Activated naive CD8-positive, alpha-beta T cell treated with anti-CD3 and anti-CD28 coated beads, Interleukin-2, amount 10 ng/mL, durations not matched to agents 7 days and 5 days (primary cell): ENCODE results near the gene GNA12. TPM values are rescaled to one million over a fixed set of nuclear protein-coding genes. Genes with fewer than 3 reads are reported as not detected.
A peak's percentile ranks its signal among the peaks of the same experiment; 100 is the strongest.

Experiments used
- ATAC-seq: fragments of 150-1000 bp; cut with Tn5 transposase; one replicate; pipeline ENCODE4 v1.10.0; 2021; ENCODE audit warnings: low read depth, moderate library complexity
- POLR2A ChIA-PET: fragments of 350-600 bp; sonication (Branson Sonifier 250); formaldehyde crosslinking; loops from one replicate; lab custom pipeline; 2021; ENCODE audit warnings: antibody characterized with exemption; lab: Charles Lee
- DNase-seq: peaks from one replicate; pipeline ENCODE4 v3.0.0; 2021
- H3K27ac Mint-ChIP-seq: one replicate; pipeline ENCODE4 v1.8.0; 2022; ENCODE audit warnings: mild to moderate bottlenecking, mixed read lengths
- H3K27me3 Mint-ChIP-seq: one replicate; pipeline ENCODE4 v1.8.0; 2022; ENCODE audit warnings: mild to moderate bottlenecking, moderate library complexity, mixed read lengths
- H3K36me3 Mint-ChIP-seq: one replicate; pipeline ENCODE4 v1.8.0; 2021; ENCODE audit warnings: mild to moderate bottlenecking, mixed read lengths
- H3K4me1 Mint-ChIP-seq: one replicate; pipeline ENCODE4 v1.8.0; 2021; ENCODE audit warnings: mixed read lengths
- H3K4me3 Mint-ChIP-seq: one replicate; pipeline ENCODE4 v1.8.0; 2022; ENCODE audit warnings: mild to moderate bottlenecking, moderate library complexity, mixed read lengths
- H3K9me3 Mint-ChIP-seq: one replicate; pipeline ENCODE4 v1.8.0; 2021; ENCODE audit warnings: mixed read lengths
- total RNA-seq, 2 experiments: library from RNA; stranded (reverse); gene quantifications; one replicate each; pipeline ENCODE4 v1.2.3, GENCODE V29; 2021

GNA12 gene, protein sequence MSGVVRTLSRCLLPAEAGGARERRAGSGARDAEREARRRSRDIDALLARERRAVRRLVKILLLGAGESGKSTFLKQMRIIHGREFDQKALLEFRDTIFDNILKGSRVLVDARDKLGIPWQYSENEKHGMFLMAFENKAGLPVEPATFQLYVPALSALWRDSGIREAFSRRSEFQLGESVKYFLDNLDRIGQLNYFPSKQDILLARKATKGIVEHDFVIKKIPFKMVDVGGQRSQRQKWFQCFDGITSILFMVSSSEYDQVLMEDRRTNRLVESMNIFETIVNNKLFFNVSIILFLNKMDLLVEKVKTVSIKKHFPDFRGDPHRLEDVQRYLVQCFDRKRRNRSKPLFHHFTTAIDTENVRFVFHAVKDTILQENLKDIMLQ
- 10 to 100 TPM; 14.5 to 17.4 TPM for total RNA-seq

GRCh38 chr7:2844153-2845033 lies at the start of gene GNA12:
TSS of gene GNA12 (minus strand) at chr7:2844308. CDS start at chr7:2844161, 147 bp downstream.
- DNase-seq (peak; percentile 99), ATAC-seq (peak; percentile 96)
- peak within 1 kb of the TSS; percentile 54 for H3K27ac Mint-ChIP-seq
- POLR2A ChIA-PET = interaction anchor here (0.6 kb wide), 1 partner anchor 55 kb away, joined by 6 read pairs; no protein-coding TSS in a partner anchor
- H3K4me3 Mint-ChIP-seq = peak within 1 kb of the TSS; percentile 84
- H3K9me3 Mint-ChIP-seq = no peaks in the 10 kb centered on the region
- H3K4me1 Mint-ChIP-seq = peaks cover 16% of the 10 kb centered on the region
- H3K36me3 Mint-ChIP-seq = no peaks in the 10 kb centered on the region
- peaks cover 2% of the 10 kb centered on the region for H3K27me3 Mint-ChIP-seq

DNA sequence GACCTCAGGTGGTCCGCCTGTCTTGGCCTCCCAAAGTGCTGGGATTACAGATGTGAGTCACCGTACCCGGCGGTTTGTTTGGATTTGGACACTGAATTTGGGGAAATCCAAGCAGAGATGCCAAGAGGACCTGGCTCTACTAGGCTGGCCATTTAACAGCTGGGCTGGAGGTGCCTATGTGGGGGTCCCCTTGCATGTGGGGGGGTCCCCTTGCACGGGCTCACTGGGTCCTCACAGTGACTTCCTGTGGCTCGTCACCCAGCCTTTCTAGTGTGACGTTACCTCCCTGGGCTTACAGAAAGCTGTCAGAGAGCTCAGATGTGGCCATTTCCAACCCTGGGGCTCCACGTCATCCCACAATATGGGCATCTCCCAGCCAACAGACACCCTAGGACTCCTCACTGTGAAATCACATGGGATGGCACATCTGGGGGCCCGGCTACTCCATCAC lies 49.3 kb upstream of the GNA12 start:
- POLR2A ChIA-PET = interaction anchor here (0.6 to 1.0 kb wide), 6 partner anchors 9 to 167 kb away, joined by 3 to 4 read pairs (median 3); no protein-coding TSS in a partner anchor
- DNase-seq (peak; percentile 50), ATAC-seq (peak; percentile 58)
- Mint-ChIP-seq H3K9me3 (no peaks in the 10 kb centered on the region), H3K4me3 (peak overlapping the region; percentile 84), H3K36me3 (no peaks in the 10 kb centered on the region), H3K4me1 (peaks cover 13% of the 10 kb centered on the region), H3K27ac (peak overlapping the region; percentile 92), H3K27me3 (peaks cover 3% of the 10 kb centered on the region)

- ATAC-seq (no peak), DNase-seq (no peak)
- Mint-ChIP-seq H3K4me3 (no peak overlapping the region), H3K36me3 (no peaks in the 10 kb centered on the region), H3K27me3 (peaks cover 3% of the 10 kb centered on the region), H3K9me3 (no peaks in the 10 kb centered on the region), H3K27ac (peak overlapping the region; percentile 84), H3K4me1 (peaks cover 13% of the 10 kb centered on the region)
- POLR2A ChIA-PET = no interaction called here
These were observed 48.4 kb upstream of the GNA12 start for GRCh38 chr7:2892549-2892948.

GRCh38 chr7:2887816-2888215 lies 43.7 kb upstream of the GNA12 start:
- Mint-ChIP-seq H3K9me3 (no peaks in the 10 kb centered on the region), H3K4me3 (no peak overlapping the region)
- POLR2A ChIA-PET = interaction anchor here (0.5 to 0.6 kb wide), 3 partner anchors 11 to 175 kb away, joined by 3 read pairs; no protein-coding TSS in a partner anchor

DNA sequence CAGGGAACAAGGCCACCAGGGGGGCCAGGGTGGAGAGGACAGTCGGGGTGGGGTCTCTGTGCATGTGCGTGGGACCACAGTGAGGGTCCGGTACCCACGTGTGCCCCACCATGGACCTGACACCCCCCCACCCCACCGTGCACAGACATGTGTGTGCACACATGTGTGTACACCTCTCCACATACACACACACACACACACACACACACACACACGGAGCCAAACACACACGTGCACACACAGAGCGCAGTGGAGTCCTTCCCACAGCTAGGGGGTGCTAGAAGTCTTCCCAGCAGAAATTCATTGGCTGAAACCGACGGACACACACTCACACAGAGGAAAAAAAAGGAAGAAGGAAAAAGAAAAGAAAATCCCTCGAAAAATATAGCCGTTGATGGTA lies 42.8 kb upstream of the GNA12 start:
- Mint-ChIP-seq H3K4me3 (no peak overlapping the region), H3K27me3 (peaks cover 3% of the 10 kb centered on the region), H3K4me1 (peaks cover 3% of the 10 kb centered on the region), H3K36me3 (no peaks in the 10 kb centered on the region), H3K9me3 (no peaks in the 10 kb centered on the region), H3K27ac (no peak overlapping the region)
- DNase-seq (peak; percentile 53), ATAC-seq (peak; percentile 78)
- POLR2A ChIA-PET = interaction anchor here (0.6 kb wide), 1 partner anchor 182 kb away, joined by 3 read pairs; no protein-coding TSS in a partner anchor

More at GRCh38 chr7:2887816-2888215, 43.7 kb upstream of the GNA12 start:
- DNase-seq (no peak), ATAC-seq (no peak)
- H3K4me1 Mint-ChIP-seq = peaks cover 7% of the 10 kb centered on the region
- H3K27me3 Mint-ChIP-seq = peaks cover 3% of the 10 kb centered on the region
- H3K36me3 Mint-ChIP-seq = no peaks in the 10 kb centered on the region
- no peak overlapping the region for H3K27ac Mint-ChIP-seq

DNA sequence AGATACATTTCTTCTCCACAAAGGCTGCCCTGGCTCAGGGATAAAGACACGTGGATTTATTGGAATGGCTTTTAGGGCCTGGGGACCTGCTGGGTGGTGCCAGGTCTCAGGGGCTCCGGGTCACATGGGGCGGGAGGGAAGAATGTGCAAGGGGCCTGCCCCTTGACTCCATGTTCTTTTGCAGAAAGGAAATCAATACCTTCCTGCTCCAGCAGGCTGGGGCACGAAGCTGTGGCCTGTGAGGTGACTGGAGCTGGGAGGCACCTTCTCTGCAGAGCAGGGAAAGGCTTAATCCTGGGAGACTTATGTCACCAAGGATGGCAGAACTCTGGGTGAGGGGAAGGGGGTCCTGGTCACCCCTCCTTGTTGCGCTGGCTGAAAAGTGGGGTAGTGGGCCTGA lies 42.3 kb upstream of the GNA12 start:
- ATAC-seq = no peak
- H3K4me1 Mint-ChIP-seq = peaks cover 3% of the 10 kb centered on the region
- H3K4me3 Mint-ChIP-seq = no peak overlapping the region
- peaks cover 3% of the 10 kb centered on the region for H3K27me3 Mint-ChIP-seq
- H3K27ac Mint-ChIP-seq = no peak overlapping the region
- POLR2A ChIA-PET = no interaction called here
- no peaks in the 10 kb centered on the region for H3K9me3 Mint-ChIP-seq
- no peaks in the 10 kb centered on the region for H3K36me3 Mint-ChIP-seq
- no peak for DNase-seq

DNA sequence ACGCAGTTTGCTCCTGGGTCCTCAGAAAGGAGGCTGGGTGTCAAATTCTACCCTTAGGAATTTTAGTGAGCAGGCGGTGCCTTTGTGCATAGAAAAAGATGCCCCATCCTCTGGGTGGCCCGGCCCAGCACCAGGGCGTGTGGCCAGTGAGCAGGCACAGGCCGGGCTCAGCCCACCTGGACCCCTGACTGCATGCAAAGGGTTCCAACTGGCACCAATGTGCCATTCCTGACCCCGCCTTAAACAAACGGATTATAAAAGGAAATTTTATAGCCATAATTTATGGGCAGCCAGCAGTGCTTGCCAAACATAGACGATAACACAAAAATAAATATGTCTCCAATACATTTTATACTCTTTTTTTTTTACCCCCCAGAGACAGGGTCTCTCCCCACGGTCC lies 40.1 kb upstream of the GNA12 start:
- POLR2A ChIA-PET = no interaction called here
- H3K4me1 Mint-ChIP-seq = peaks cover 12% of the 10 kb centered on the region
- ATAC-seq = no peak
- no peak for DNase-seq
- H3K4me3 Mint-ChIP-seq = no peak overlapping the region
- no peaks in the 10 kb centered on the region for H3K9me3 Mint-ChIP-seq
- H3K27ac Mint-ChIP-seq = no peak overlapping the region
- H3K27me3 Mint-ChIP-seq = no peaks in the 10 kb centered on the region
- no peaks in the 10 kb centered on the region for H3K36me3 Mint-ChIP-seq

DNA sequence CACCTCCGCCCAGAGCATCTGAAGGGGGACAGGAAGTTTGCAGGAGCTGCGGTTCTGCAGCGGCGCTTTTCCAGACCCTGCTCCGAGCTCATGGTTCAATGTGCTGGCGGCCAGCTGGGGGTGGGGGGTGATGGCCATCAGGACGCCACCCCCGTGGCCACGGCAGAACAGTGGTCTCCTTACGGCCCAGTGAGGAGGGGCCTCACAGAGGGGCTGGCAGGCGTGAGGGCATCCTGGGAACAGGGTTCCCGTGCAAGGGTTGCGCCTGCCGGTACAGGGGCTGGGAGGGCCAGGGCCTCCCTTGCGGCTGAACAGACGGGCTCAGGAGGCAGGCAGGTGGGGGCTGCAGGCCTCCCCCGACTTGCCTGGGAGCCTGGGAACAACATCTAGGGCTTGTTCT lies 39.0 kb upstream of the GNA12 start:
- Mint-ChIP-seq H3K9me3 (no peaks in the 10 kb centered on the region), H3K36me3 (no peaks in the 10 kb centered on the region), H3K4me3 (no peak overlapping the region), H3K27ac (no peak overlapping the region), H3K27me3 (peaks cover 1% of the 10 kb centered on the region), H3K4me1 (peaks cover 22% of the 10 kb centered on the region)
- ATAC-seq = no peak
- POLR2A ChIA-PET = no interaction called here
- DNase-seq = no peak

DNA sequence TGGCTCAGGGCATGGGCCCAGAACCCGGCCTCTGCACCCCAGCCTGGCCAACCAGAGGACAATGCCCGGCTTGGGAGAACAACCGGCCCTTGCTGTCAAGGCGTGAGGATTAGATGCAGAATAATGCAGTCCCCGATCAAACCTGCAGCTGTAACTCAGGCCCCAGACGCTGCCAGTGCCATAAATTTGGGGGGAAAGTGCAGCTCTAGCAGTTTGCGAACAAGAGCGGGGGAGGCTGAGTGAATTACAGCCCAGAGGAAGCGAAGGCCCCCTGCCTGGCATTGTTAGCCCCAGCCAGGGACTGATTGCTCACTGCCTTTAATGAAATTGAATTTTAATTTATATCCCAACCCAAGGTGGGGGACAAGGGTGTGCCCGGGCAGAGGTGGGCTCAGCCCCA lies 38.0 kb upstream of the GNA12 start:
- H3K27ac Mint-ChIP-seq = no peak overlapping the region
- no peak overlapping the region for H3K4me3 Mint-ChIP-seq
- DNase-seq (no peak), ATAC-seq (no peak)
- H3K4me1 Mint-ChIP-seq = peaks cover 22% of the 10 kb centered on the region
- H3K36me3 Mint-ChIP-seq = no peaks in the 10 kb centered on the region
- POLR2A ChIA-PET = no interaction called here
- H3K27me3 Mint-ChIP-seq = peaks cover 1% of the 10 kb centered on the region
- H3K9me3 Mint-ChIP-seq = no peaks in the 10 kb centered on the region

GRCh38 chr7:2880874-2881533 lies 36.9 kb upstream of the GNA12 start:
- peaks cover 20% of the 10 kb centered on the region for H3K4me1 Mint-ChIP-seq
- no peak overlapping the region for H3K4me3 Mint-ChIP-seq
- no peak for ATAC-seq
- no peaks in the 10 kb centered on the region for H3K9me3 Mint-ChIP-seq
- no peak overlapping the region for H3K27ac Mint-ChIP-seq
- no peaks in the 10 kb centered on the region for H3K36me3 Mint-ChIP-seq
- POLR2A ChIA-PET = no interaction called here
- peaks cover 1% of the 10 kb centered on the region for H3K27me3 Mint-ChIP-seq
- DNase-seq = no peak

DNA sequence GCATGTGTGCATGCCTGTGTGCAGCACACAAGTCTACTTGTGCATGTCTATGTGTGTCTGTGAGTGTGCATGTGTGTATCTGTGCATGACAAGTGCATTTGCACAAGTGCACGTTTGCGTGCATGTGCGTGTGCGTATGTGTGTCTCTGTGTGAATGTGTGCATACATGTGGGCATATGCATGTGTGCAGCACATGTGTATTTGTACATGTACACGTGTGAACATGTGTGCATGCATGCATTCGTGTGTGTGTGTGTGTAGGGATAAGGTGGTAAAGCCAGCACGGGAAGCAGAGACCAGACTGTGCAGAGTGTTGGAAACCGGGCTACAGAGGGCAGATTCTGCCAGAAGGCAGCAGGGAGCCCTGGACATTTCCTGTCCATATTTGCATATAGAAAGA lies 35.9 kb upstream of the GNA12 start:
- H3K9me3 Mint-ChIP-seq = no peaks in the 10 kb centered on the region
- POLR2A ChIA-PET = no interaction called here
- H3K36me3 Mint-ChIP-seq = no peaks in the 10 kb centered on the region
- peaks cover 1% of the 10 kb centered on the region for H3K27me3 Mint-ChIP-seq
- ATAC-seq (no peak), DNase-seq (no peak)
- no peak overlapping the region for H3K4me3 Mint-ChIP-seq
- H3K4me1 Mint-ChIP-seq = peaks cover 23% of the 10 kb centered on the region
- no peak overlapping the region for H3K27ac Mint-ChIP-seq

DNA sequence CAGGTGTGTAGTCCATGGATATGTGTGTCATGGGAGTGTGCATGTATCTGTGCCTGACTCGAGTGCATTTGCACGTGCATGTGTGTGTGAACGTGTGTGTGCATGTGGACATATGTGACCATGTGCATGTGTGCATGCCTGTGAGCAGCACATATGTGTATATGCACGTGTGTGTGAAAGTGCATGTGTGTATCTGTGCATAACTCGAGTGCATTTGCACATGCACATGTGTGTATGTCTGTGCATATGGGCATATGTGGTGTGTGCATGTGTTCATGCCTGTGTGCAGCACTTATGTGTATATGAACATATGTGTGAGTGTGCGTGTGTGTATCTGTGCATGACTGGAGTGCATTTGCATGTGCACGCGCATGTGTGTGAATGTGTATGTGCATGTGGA lies 35.2 kb upstream of the GNA12 start:
- H3K27me3 Mint-ChIP-seq = peaks cover 1% of the 10 kb centered on the region
- ATAC-seq = no peak
- POLR2A ChIA-PET = no interaction called here
- H3K36me3 Mint-ChIP-seq = no peaks in the 10 kb centered on the region
- DNase-seq = no peak
- peak overlapping the region; percentile 66 for H3K4me3 Mint-ChIP-seq
- H3K4me1 Mint-ChIP-seq = peaks cover 27% of the 10 kb centered on the region
- no peaks in the 10 kb centered on the region for H3K9me3 Mint-ChIP-seq
- H3K27ac Mint-ChIP-seq = peak overlapping the region; percentile 74

GRCh38 chr7:2878306-2878705 lies 34.2 kb upstream of the GNA12 start:
- Mint-ChIP-seq H3K9me3 (no peaks in the 10 kb centered on the region), H3K27ac (peak overlapping the region; percentile 74), H3K4me1 (peaks cover 38% of the 10 kb centered on the region), H3K4me3 (peak overlapping the region; percentile 66), H3K36me3 (no peaks in the 10 kb centered on the region), H3K27me3 (peaks cover 1% of the 10 kb centered on the region)
- ATAC-seq (no peak), DNase-seq (no peak)
- POLR2A ChIA-PET = no interaction called here
